Hepatocyte (in vitro differentiated cells): ENCODE results near the gene WDR89. TPM values are rescaled to one million over a fixed set of nuclear protein-coding genes. Genes with fewer than 3 reads are reported as not detected.

ENCODE experiments used
- DNase-seq: peaks from one replicate; pipeline ENCODE4 v3.0.0-alpha.2; 2016; ENCODE audit warnings: low spot score
- H2AFZ ChIP-seq: fragments of 200-600 bp; sonication (generic); 2 replicates; pipeline ENCODE4 v1.6.0; 2016; ENCODE audit warnings: antibody characterized with exemption, mild to moderate bottlenecking
- H3K27ac ChIP-seq: fragments of 200-600 bp; sonication (generic); 2 replicates; pipeline ENCODE4 v1.5.1; 2016; ENCODE audit warnings: mild to moderate bottlenecking
- H3K27me3 ChIP-seq: fragments of 200-600 bp; sonication (generic); 2 replicates; pipeline ENCODE4 v1.6.1; 2016
- H3K36me3 ChIP-seq: fragments of 200-600 bp; sonication (generic); replicated peaks from 2 replicates; pipeline ENCODE4 v1.5.1; 2016; ENCODE audit warnings: low read depth; ENCODE audit not compliant: insufficient read depth
- H3K4me1 ChIP-seq: fragments of 200-600 bp; sonication (generic); 2 replicates; pipeline ENCODE4 v1.5.1; 2016; ENCODE audit warnings: mild to moderate bottlenecking, moderate library complexity; ENCODE audit not compliant: insufficient read depth
- H3K4me2 ChIP-seq: fragments of 200-600 bp; sonication (generic); 2 replicates; pipeline ENCODE4 v1.6.0; 2016
- H3K4me3 ChIP-seq: fragments of 200-600 bp; sonication (generic); 2 replicates; pipeline ENCODE4 v1.5.1; 2016; ENCODE audit warnings: mild to moderate bottlenecking
- H3K79me2 ChIP-seq: fragments of 200-600 bp; sonication (generic); 2 replicates; pipeline ENCODE4 v1.6.0; 2017; ENCODE audit warnings: mild to moderate bottlenecking
- H3K9me2 ChIP-seq: fragments of 200-600 bp; sonication (generic); replicated peaks from 2 replicates; pipeline ENCODE4 v1.6.0; 2017; ENCODE audit warnings: mild to moderate bottlenecking; ENCODE audit not compliant: insufficient read depth
- H3K9me3 ChIP-seq: fragments of 200-600 bp; sonication (generic); 2 replicates; pipeline ENCODE4 v1.5.1; 2016; ENCODE audit warnings: low read depth, mild to moderate bottlenecking
- H4K20me1 ChIP-seq: fragments of 200-600 bp; sonication (generic); 2 replicates; pipeline ENCODE4 v1.6.0; 2016; ENCODE audit warnings: mild to moderate bottlenecking; ENCODE audit not compliant: insufficient read depth, poor library complexity, severe bottlenecking
- EZH2 ChIP-seq: fragments of 200-600 bp; sonication (generic); IDR thresholded peaks from 2 replicates; pipeline ENCODE4 v1.6.1; 2016; ENCODE audit warnings: antibody characterized with exemption, mild to moderate bottlenecking, borderline replicate concordance
- EZH2phosphoT487 ChIP-seq: fragments of 200-600 bp; sonication (generic); IDR thresholded peaks from one replicate; pipeline ENCODE4 v1.6.1; 2018; ENCODE audit warnings: antibody characterized with exemption, mild to moderate bottlenecking, low read depth, moderate library complexity; ENCODE audit not compliant: unreplicated experiment, severe bottlenecking
- WGBS: methylation state at CpG from one replicate; pipeline ENCODE4 v1.1.6; 2016; ENCODE audit warnings: low lambda C conversion rate; ENCODE audit errors: missing lambda C conversion rate; 5-methylcytosine and 5-hydroxymethylcytosine counted together
- polyA plus RNA-seq: library from polyadenylated mRNA; unstranded; fragments of >200 nt; fragmentation: Nextera tagmentation; extraction: Ambion mirVana; gene quantifications from 2 replicates; pipeline ENCODE4 v1.2.1, GENCODE V29; 2016
- total RNA-seq: library from RNA; depleted of rRNA; stranded (reverse); fragments of >200 nt; gene quantifications from 2 replicates; pipeline ENCODE4 v1.2.3, GENCODE V29; 2014
- TF ChIP-seq, protein P1 (sequence below): fragments of 200-600 bp; sonication (generic); IDR thresholded peaks from 2 replicates; pipeline ENCODE4 v1.5.1; 2016; ENCODE audit warnings: antibody characterized with exemption, mild to moderate bottlenecking; ENCODE audit not compliant: poor library complexity

Gene WDR89
- total and polyA plus RNA-seq, 2 experiments from 2014 or later = 3.9 to 14.6 TPM

DNA sequence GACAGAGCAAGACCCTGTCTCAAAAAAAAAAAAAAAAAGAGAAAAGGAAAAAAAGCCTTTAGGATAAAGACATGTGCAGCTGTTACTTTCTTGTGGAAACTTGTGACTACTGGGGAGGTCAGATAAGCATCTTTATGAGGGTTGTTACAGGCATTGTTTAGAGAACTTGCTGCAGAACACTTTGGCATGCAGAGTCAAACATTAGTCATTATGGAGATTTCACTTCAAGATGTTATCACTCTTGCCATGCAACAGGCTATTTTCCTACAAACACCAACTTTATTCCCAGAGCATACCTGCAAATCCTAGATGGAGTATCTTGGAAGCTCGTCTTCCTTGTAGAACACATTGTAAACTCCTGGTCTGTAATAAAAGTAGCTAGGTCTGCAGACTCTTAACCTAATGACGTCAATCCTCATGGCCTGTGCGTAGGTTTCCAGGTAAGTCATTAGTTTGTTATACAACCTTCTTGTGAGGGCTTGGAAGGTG is 36.3 kb upstream of the WDR89 start:
- Histone ChIP-seq H3K36me3 (no peaks in the 10 kb centered on the region), H3K4me3 (no peak overlapping the region), H3K27me3 (no peaks in the 10 kb centered on the region), H3K4me2 (peak overlapping the region; percentile 8), H3K27ac (peak overlapping the region; percentile 63), H3K79me2 (no peaks in the 10 kb centered on the region), H2AFZ (no peak overlapping the region), H3K9me2 (no peaks in the 10 kb centered on the region), H3K4me1 (no peaks in the 10 kb centered on the region), H3K9me3 (no peaks in the 10 kb centered on the region), H4K20me1 (no peaks in the 10 kb centered on the region)
- DNase-seq = peak; percentile 59
- 21% methylated on average over 3 of the region's 3 CpGs for WGBS
- TF ChIP-seq, protein P1, sequence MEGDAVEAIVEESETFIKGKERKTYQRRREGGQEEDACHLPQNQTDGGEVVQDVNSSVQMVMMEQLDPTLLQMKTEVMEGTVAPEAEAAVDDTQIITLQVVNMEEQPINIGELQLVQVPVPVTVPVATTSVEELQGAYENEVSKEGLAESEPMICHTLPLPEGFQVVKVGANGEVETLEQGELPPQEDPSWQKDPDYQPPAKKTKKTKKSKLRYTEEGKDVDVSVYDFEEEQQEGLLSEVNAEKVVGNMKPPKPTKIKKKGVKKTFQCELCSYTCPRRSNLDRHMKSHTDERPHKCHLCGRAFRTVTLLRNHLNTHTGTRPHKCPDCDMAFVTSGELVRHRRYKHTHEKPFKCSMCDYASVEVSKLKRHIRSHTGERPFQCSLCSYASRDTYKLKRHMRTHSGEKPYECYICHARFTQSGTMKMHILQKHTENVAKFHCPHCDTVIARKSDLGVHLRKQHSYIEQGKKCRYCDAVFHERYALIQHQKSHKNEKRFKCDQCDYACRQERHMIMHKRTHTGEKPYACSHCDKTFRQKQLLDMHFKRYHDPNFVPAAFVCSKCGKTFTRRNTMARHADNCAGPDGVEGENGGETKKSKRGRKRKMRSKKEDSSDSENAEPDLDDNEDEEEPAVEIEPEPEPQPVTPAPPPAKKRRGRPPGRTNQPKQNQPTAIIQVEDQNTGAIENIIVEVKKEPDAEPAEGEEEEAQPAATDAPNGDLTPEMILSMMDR = no peak
- TF ChIP-seq EZH2 = no peak
- no peak for TF ChIP-seq EZH2phosphoT487

DNA sequence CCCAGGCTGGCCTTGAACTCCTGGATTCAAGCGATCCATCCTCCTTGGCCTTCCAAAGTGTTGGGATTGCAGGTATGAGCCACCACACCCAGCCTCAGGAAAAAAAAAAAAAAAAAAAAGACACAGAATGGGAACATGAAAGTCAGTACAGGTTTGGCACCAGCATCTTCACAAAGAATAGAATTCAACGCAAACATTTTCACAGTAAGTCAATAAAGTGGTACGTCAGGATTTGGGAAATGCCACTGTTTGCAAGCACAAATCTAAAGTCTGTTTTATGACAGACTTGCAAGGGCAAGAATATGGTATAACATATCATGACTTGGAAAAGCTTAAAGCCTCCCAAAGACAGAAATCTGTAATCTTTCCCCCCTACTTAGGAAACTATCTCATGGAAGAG is 34.9 kb upstream of the WDR89 start:
- no peaks in the 10 kb centered on the region for H3K27me3 ChIP-seq
- no peak overlapping the region for H3K4me3 ChIP-seq
- no peaks in the 10 kb centered on the region for H3K9me2 ChIP-seq
- no peaks in the 10 kb centered on the region for H3K79me2 ChIP-seq
- no peak overlapping the region for H2AFZ ChIP-seq
- no peaks in the 10 kb centered on the region for H3K4me1 ChIP-seq
- no peak for DNase-seq
- H3K4me2 ChIP-seq = no peak overlapping the region
- H3K36me3 ChIP-seq = no peaks in the 10 kb centered on the region
- 94% methylated on average over 3 of the region's 3 CpGs for WGBS
- no peaks in the 10 kb centered on the region for H3K9me3 ChIP-seq
- no peak overlapping the region for H3K27ac ChIP-seq
- H4K20me1 ChIP-seq = no peaks in the 10 kb centered on the region
- TF ChIP-seq EZH2phosphoT487 = no peak
- no peak for TF ChIP-seq EZH2
- TF ChIP-seq, protein P1 = no peak

DNA sequence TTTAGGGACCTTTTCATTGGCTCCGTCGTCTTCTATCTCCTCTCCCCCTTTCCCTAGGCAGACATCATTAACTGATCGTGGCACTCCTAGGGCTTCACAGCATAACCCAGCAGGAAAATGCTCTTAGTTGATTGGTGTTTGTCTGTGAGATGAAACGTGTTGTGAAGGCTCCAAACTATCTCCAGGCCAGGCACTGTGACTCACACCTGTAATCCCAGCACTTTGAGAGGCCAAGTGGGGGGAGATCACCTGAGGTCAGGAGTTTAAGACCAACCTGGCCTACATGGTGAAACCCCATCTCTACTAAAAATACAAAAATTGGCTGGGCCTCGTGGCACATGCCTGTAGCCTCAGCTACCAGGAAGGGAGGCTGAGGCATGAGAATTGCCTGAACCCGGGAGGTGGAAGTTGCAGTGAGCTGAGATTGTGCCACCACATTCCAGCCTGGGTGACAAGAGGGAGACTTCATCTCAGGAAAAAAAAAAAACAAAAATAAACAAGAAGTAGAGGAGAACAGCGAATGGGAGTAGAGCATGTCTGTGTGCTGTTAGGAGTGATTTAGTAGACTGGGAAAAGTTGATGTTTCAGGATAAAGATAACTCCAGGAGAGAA is 32.3 kb upstream of the WDR89 start:
- WGBS = 62% methylated on average over 7 of the region's 7 CpGs
- Histone ChIP-seq H2AFZ (no peak overlapping the region), H3K9me2 (no peaks in the 10 kb centered on the region), H3K9me3 (no peaks in the 10 kb centered on the region), H3K27ac (no peak overlapping the region), H3K36me3 (no peaks in the 10 kb centered on the region), H3K4me2 (no peak overlapping the region), H4K20me1 (no peaks in the 10 kb centered on the region), H3K4me1 (no peaks in the 10 kb centered on the region), H3K79me2 (no peaks in the 10 kb centered on the region), H3K4me3 (no peak overlapping the region), H3K27me3 (no peaks in the 10 kb centered on the region)
- no peak for DNase-seq
- TF ChIP-seq EZH2phosphoT487 = no peak
- TF ChIP-seq, protein P1 = no peak
- TF ChIP-seq EZH2 = no peak
